GM19438 (cell line): ENCODE results near the gene THOC2.
A peak's percentile ranks its signal among the peaks of the same experiment; 100 is the strongest.
"Not testable (repeated sequence)": the region's sequence is repeated elsewhere in the genome, so short reads cannot be mapped to it uniquely, and the experiment has no call there.

Experiments
- ATAC-seq: cut with Tn5 transposase; IDR thresholded peaks from one replicate; pipeline ENCODE4 v1.9.1; 2021; ENCODE audit warnings: low read depth; ENCODE audit not compliant: unreplicated experiment

THOC2 gene

GRCh38 chrX:123675154-123675553, 57.7 kb downstream of the THOC2 start:
- no peak for ATAC-seq

GRCh38 chrX:123673813-123674212, 59.0 kb downstream of the THOC2 start:
- no peak for ATAC-seq

GRCh38 chrX:123665197-123665596, 67.7 kb downstream of the THOC2 start:
- ATAC-seq, result no peak

- not testable (repeated sequence) for ATAC-seq
These were observed 68.2 kb downstream of the THOC2 start for GRCh38 chrX:123664467-123665167.

- not testable (repeated sequence) for ATAC-seq
These were observed 69.1 kb downstream of the THOC2 start for GRCh38 chrX:123663720-123664119.

- ATAC-seq, result not testable (repeated sequence)
These were observed 76.3 kb downstream of the THOC2 start for GRCh38 chrX:123656507-123656906.

- not testable (repeated sequence) for ATAC-seq
These were observed 84.1 kb downstream of the THOC2 start for GRCh38 chrX:123648811-123649181.

- ATAC-seq, result no peak
These were observed 84.6 kb downstream of the THOC2 start for GRCh38 chrX:123648028-123648810.

- ATAC-seq, result no peak
These were observed 85.6 kb downstream of the THOC2 start for GRCh38 chrX:123647244-123647643.

GRCh38 chrX:123629502-123629901, 103.3 kb downstream of the THOC2 start:
- ATAC-seq, result no peak

GRCh38 chrX:123626962-123627361, 105.9 kb downstream of the THOC2 start:
- no peak for ATAC-seq

- ATAC-seq, result no peak
These were observed 106.9 kb downstream of the THOC2 start for GRCh38 chrX:123625952-123626351.

GRCh38 chrX:123625477-123625876, 107.4 kb downstream of the THOC2 start:
- ATAC-seq, result no peak

- no peak for ATAC-seq
These were observed 115.8 kb downstream of the THOC2 start for GRCh38 chrX:123617007-123617406.

GRCh38 chrX:123610915-123611314, 121.9 kb downstream of the THOC2 start:
- ATAC-seq, result no peak

GRCh38 chrX:123607806-123608205, 125.0 kb downstream of the THOC2 start:
- ATAC-seq, result no peak

GRCh38 chrX:123607270-123607669, 125.6 kb downstream of the THOC2 start:
- no peak for ATAC-seq

GRCh38 chrX:123603491-123603890, 129.4 kb downstream of the THOC2 start:
- no peak for ATAC-seq

- ATAC-seq, result no peak
These were observed 131.4 kb downstream of the THOC2 start for GRCh38 chrX:123601437-123601836.

- no peak for ATAC-seq
These were observed 132.7 kb downstream of the THOC2 start for GRCh38 chrX:123600181-123600580.

GRCh38 chrX:123590842-123591486, 141.9 kb downstream of the THOC2 start:
- peak; percentile 42 for ATAC-seq
